CD14-positive monocyte (primary cell): Measurements from ENCODE around the gene PTX3. TPM values are rescaled to one million over a fixed set of nuclear protein-coding genes. Genes with fewer than 3 reads are reported as not detected.

Experiments used
- DNase-seq, 3 donors: peaks; one replicate each; pipeline ENCODE4 v3.0.0-alpha.2; 2011 to 2022
- H2AFZ ChIP-seq: 2 replicates; pipeline ENCODE4 v1.6.0; 2012; ENCODE audit warnings: mild to moderate bottlenecking, low read depth, low read length, inconsistent platforms; ENCODE audit not compliant: insufficient read depth, poor library complexity, severe bottlenecking
- H3K27ac ChIP-seq, 2 donors: 1 replicate in 1 of 2; 2 replicates in 1 of 2; pipeline ENCODE4 v1.5.1; 2012 to 2013; ENCODE audit warnings: low read length in 2 of 2, control low read depth in 1 of 2, inconsistent platforms in 1 of 2, low read depth in 1 of 2, mild to moderate bottlenecking in 1 of 2
- H3K27me3 ChIP-seq, 2 donors: one replicate each; pipeline versions ENCODE4 v1.6.0 to v1.6.1; 2011 to 2013; ENCODE audit warnings: low read length in 2 of 2; ENCODE audit not compliant: control insufficient read depth in 2 of 2, insufficient read depth in 2 of 2
- H3K36me3 ChIP-seq, 2 donors: replicated peaks in 1 of 2; 1 replicate in 1 of 2; 2 replicates in 1 of 2; pipeline versions ENCODE4 v1.5.1 to v1.6.1; 2012 to 2013; ENCODE audit warnings: low read length in 2 of 2, control low read depth in 1 of 2, inconsistent platforms in 1 of 2, mild to moderate bottlenecking in 1 of 2; ENCODE audit not compliant: insufficient read depth in 2 of 2, control insufficient read depth in 1 of 2
- H3K4me1 ChIP-seq, 2 donors: 1 replicate in 1 of 2; 2 replicates in 1 of 2; pipeline versions ENCODE4 v1.5.1 to v1.6.1; 2012 to 2013; ENCODE audit warnings: low read length in 2 of 2, control low read depth in 1 of 2, inconsistent platforms in 1 of 2, mild to moderate bottlenecking in 1 of 2, moderate library complexity in 1 of 2; ENCODE audit not compliant: insufficient read depth in 2 of 2, control insufficient read depth in 1 of 2
- H3K4me2 ChIP-seq: replicated peaks from 2 replicates; pipeline ENCODE3; 2012; ENCODE audit warnings: low read length, moderate library complexity, mild to moderate bottlenecking; ENCODE audit not compliant: poor library complexity, severe bottlenecking; ENCODE audit errors: extremely low read depth
- H3K4me3 ChIP-seq, 3 experiments: fragments of 200-600 bp in 1 of 3; sonication (generic) in 1 of 3; replicated peaks in 1 of 3; 1 replicate in 2 of 3; 2 replicates in 1 of 3; pipeline ENCODE4 v1.5.1; 2011 to 2013; ENCODE audit warnings: low read length in 3 of 3, mild to moderate bottlenecking in 3 of 3, control low read depth in 2 of 3, low read depth in 2 of 3, inconsistent platforms in 1 of 3, moderate library complexity in 1 of 3
- H3K79me2 ChIP-seq: 2 replicates; pipeline ENCODE4 v1.6.0; 2012; ENCODE audit warnings: mild to moderate bottlenecking, control low read depth, inconsistent platforms, low read length, moderate library complexity; ENCODE audit not compliant: insufficient read depth
- H3K9ac ChIP-seq: 2 replicates; pipeline ENCODE4 v1.6.0; 2017; ENCODE audit warnings: low read length, mild to moderate bottlenecking; ENCODE audit not compliant: insufficient read depth, poor library complexity, severe bottlenecking
- H3K9me3 ChIP-seq, 2 donors: replicated peaks in 1 of 2; 1 replicate in 1 of 2; 2 replicates in 1 of 2; pipeline versions ENCODE4 v1.5.1 to v1.6.1; 2012 to 2013; ENCODE audit warnings: low read length in 2 of 2, control low read depth in 1 of 2; ENCODE audit not compliant: control insufficient read depth in 1 of 2, insufficient read depth in 1 of 2
- H4K20me1 ChIP-seq: 2 replicates; pipeline ENCODE4 v1.6.0; 2012; ENCODE audit warnings: mild to moderate bottlenecking, low read length, control low read depth, moderate library complexity; ENCODE audit not compliant: insufficient read depth
- H3K27ac Mint-ChIP-seq, 7 donors: one replicate each; pipeline ENCODE4 v1.8.0; 2020; ENCODE audit warnings: mild to moderate bottlenecking in 7 of 7, mixed read lengths in 7 of 7, moderate library complexity in 6 of 7, inconsistent platforms in 2 of 7
- H3K27me3 Mint-ChIP-seq, 3 donors: one replicate each; pipeline ENCODE4 v1.8.0; 2021 to 2022; ENCODE audit warnings: low read depth in 3 of 3, mild to moderate bottlenecking in 3 of 3, mixed read lengths in 3 of 3, moderate library complexity in 3 of 3, inconsistent platforms in 1 of 3
- H3K36me3 Mint-ChIP-seq, 2 donors: one replicate each; pipeline ENCODE4 v1.8.0; 2020; ENCODE audit warnings: mixed read lengths in 2 of 2, inconsistent platforms in 1 of 2, mild to moderate bottlenecking in 1 of 2
- H3K4me1 Mint-ChIP-seq: one replicate; pipeline ENCODE4 v1.8.0; 2020; ENCODE audit warnings: mild to moderate bottlenecking, mixed read lengths
- H3K4me3 Mint-ChIP-seq, 2 donors: one replicate each; pipeline ENCODE4 v1.8.0; 2020; ENCODE audit warnings: mild to moderate bottlenecking in 2 of 2, mixed read lengths in 2 of 2, moderate library complexity in 1 of 2
- H3K9me3 Mint-ChIP-seq, 7 donors: one replicate each; pipeline ENCODE4 v1.8.0; 2020 to 2022; ENCODE audit warnings: mixed read lengths in 7 of 7, mild to moderate bottlenecking in 6 of 7, moderate library complexity in 6 of 7, inconsistent platforms in 2 of 7
- CTCF ChIP-seq: fragments of 200-600 bp; IDR thresholded peaks from one replicate; pipeline ENCODE4 v1.8.0; 2022; ENCODE audit warnings: antibody characterized with exemption, mild to moderate bottlenecking
- WGBS: methylation state at CpG from one replicate; pipeline ENCODE4 v1.1.5; 2013; ENCODE audit warnings: missing lambda C conversion rate; ENCODE audit not compliant: insufficient coverage; 5-methylcytosine and 5-hydroxymethylcytosine counted together
- intact Hi-C, 2 donors: fragments of 100-400 bp; cut with micrococcal nuclease; formaldehyde crosslinking; loops; one replicate each; pipeline versions ENCODE4 v1.15.0 to v1.15.1; 2023
- polyA plus RNA-seq, 3 donors: library from polyadenylated mRNA; depleted of rRNA in 1 of 3; unstranded in 2 of 3; stranded (reverse) in 1 of 3; fragments of 300-500 nt in 2 of 3; fragments of >200 nt in 1 of 3; fragmentation: Illumina TruSeq in 2 of 3; gene quantifications; 1 replicate in 2 of 3; 2 replicates in 1 of 3; pipeline ENCODE4 v1.2.3, GENCODE V29; 2012 to 2021

The PTX3 gene
- polyA plus RNA-seq, 3 donors: 9.1 to 84.5 (median 10.5) TPM

- Histone ChIP-seq H3K4me1 (peaks cover 23 to 28% of the 10 kb centered on the region in 2 donors), H3K9ac (no peak overlapping the region), H3K36me3 (no peaks in the 10 kb centered on the region), H3K4me3 (no peak overlapping the region), H2AFZ (no peak overlapping the region), H3K9me3 (no peaks in the 10 kb centered on the region), H3K4me2 (peak overlapping the region; percentile 2), H3K27ac (peak overlapping the region in 1 of 2 donors; percentile 69), H4K20me1 (no peaks in the 10 kb centered on the region), H3K27me3 (no peaks in the 10 kb centered on the region), H3K79me2 (no peaks in the 10 kb centered on the region)
- intact Hi-C loops: no loop called here
- Mint-ChIP-seq H3K4me3 (peak overlapping the region in 1 of 2 donors; percentile 28), H3K27ac (peak overlapping the region; percentile 26 to 91 (median 75)), H3K9me3 (peaks cover 0 to 7% (median 4%) of the 10 kb centered on the region in 7 donors), H3K36me3 (no peaks in the 10 kb centered on the region), H3K27me3 (no peaks in the 10 kb centered on the region), H3K4me1 (peaks cover 22% of the 10 kb centered on the region)
- 7% methylated on average over 3 of the region's 3 CpGs for WGBS
- peak; percentile 67 to 75 (median 73) for DNase-seq
- TF ChIP-seq CTCF: no peak
Observed at GRCh38 chr3:157452097-157452496, 15.4 kb downstream of the PTX3 start.

GRCh38 chr3:157453824-157454223, 17.2 kb downstream of the PTX3 start:
- no peak overlapping the region for H3K4me3 ChIP-seq
- no peaks in the 10 kb centered on the region for H3K79me2 ChIP-seq
- H4K20me1 ChIP-seq: no peaks in the 10 kb centered on the region
- peaks cover 18% of the 10 kb centered on the region for H3K4me1 Mint-ChIP-seq
- no peaks in the 10 kb centered on the region for H3K27me3 ChIP-seq
- intact Hi-C loops: no loop called here
- TF ChIP-seq CTCF: no peak
- H3K4me3 Mint-ChIP-seq: no peak overlapping the region
- H3K9me3 ChIP-seq: no peaks in the 10 kb centered on the region
- DNase-seq: no peak
- WGBS: no CpG with 5 or more reads among the region's 1 CpG
- no peaks in the 10 kb centered on the region for H3K36me3 ChIP-seq
- no peak overlapping the region for H3K9ac ChIP-seq
- H3K4me1 ChIP-seq: peaks cover 18 to 23% of the 10 kb centered on the region in 2 donors
- H3K36me3 Mint-ChIP-seq: no peaks in the 10 kb centered on the region
- H3K27ac Mint-ChIP-seq: no peak overlapping the region
- no peak overlapping the region for H3K4me2 ChIP-seq
- H3K27ac ChIP-seq: no peak overlapping the region
- peaks cover 0 to 2% (median 2%) of the 10 kb centered on the region in 3 donors for H3K27me3 Mint-ChIP-seq
- no peak overlapping the region for H2AFZ ChIP-seq
- H3K9me3 Mint-ChIP-seq: peaks cover 0 to 4% (median 2%) of the 10 kb centered on the region in 7 donors
